ENCODE data around the gene MRPS9. TPM values are rescaled to one million over a fixed set of nuclear protein-coding genes. Genes with fewer than 3 reads are reported as not detected.

The MRPS9 gene
- total RNA-seq, 6 experiments from 2014 or later, result 12.1 to 19.3 (median 14.5) TPM

- ATAC-seq (peak; percentile 40 to 80 (median 67)), DNase-seq (peak; percentile 51 to 70 (median 54))
- H3K36me3 ChIP-seq, result no peaks in the 10 kb centered on the region
- no peak overlapping the region for H3K27ac ChIP-seq
- intact Hi-C loops (cut with DNase I), result no loop called here
- WGBS (ENCODE audit: insufficient coverage, low coverage, low lambda C conversion rate, missing lambda C conversion rate), result 19% methylated on average over 1 of the region's 1 CpG
- no peaks in the 10 kb centered on the region for H3K27me3 ChIP-seq
- H3K4me1 ChIP-seq, result no peaks in the 10 kb centered on the region
- no peaks in the 10 kb centered on the region for H3K9me3 ChIP-seq
- H3K4me3 ChIP-seq, result no peak overlapping the region
- TF ChIP-seq POLR2A (IDR thresholded peaks at IDR 0.05), result no peak
These were observed 14.9 kb downstream of the MRPS9 start for GRCh38 chr2:105052773-105053172.

- Histone ChIP-seq H3K4me3 (no peak overlapping the region), H3K4me1 (no peaks in the 10 kb centered on the region), H3K36me3 (no peaks in the 10 kb centered on the region), H3K27ac (no peak overlapping the region), H3K27me3 (no peaks in the 10 kb centered on the region), H3K9me3 (no peaks in the 10 kb centered on the region)
- ATAC-seq (no peak), DNase-seq (no peak)
- no peak for TF ChIP-seq CTCF (IDR thresholded peaks at IDR 0.05)
- no peak for TF ChIP-seq POLR2A (IDR thresholded peaks at IDR 0.05)
- intact Hi-C loops (cut with DNase I), result no loop called here
- 64% methylated on average over 2 of the region's 2 CpGs for WGBS (ENCODE audit: insufficient coverage, low coverage, low lambda C conversion rate, missing lambda C conversion rate)
These were observed 17.7 kb downstream of the MRPS9 start for GRCh38 chr2:105055613-105056012.

GRCh38 chr2:105056245-105056644 lies 18.4 kb downstream of the MRPS9 start:
- ATAC-seq, result no peak
- no peak for DNase-seq
- no peaks in the 10 kb centered on the region for H3K27me3 ChIP-seq
- no peaks in the 10 kb centered on the region for H3K4me1 ChIP-seq
- no peaks in the 10 kb centered on the region for H3K9me3 ChIP-seq
- no peak overlapping the region for H3K4me3 ChIP-seq
- intact Hi-C loops (cut with DNase I), result no loop called here
- no peaks in the 10 kb centered on the region for H3K36me3 ChIP-seq
- H3K27ac ChIP-seq, result no peak overlapping the region
- TF ChIP-seq POLR2A (IDR thresholded peaks at IDR 0.05), result no peak
- TF ChIP-seq CTCF (IDR thresholded peaks at IDR 0.05), result no peak
- 77% methylated on average over 3 of the region's 3 CpGs for WGBS (ENCODE audit: insufficient coverage, low coverage, low lambda C conversion rate, missing lambda C conversion rate)

GRCh38 chr2:105057005-105057404 lies 19.1 kb downstream of the MRPS9 start:
- no peak for ATAC-seq
- H3K27me3 ChIP-seq, result no peaks in the 10 kb centered on the region
- no peaks in the 10 kb centered on the region for H3K36me3 ChIP-seq
- no peak overlapping the region for H3K27ac ChIP-seq
- no peak for TF ChIP-seq CTCF (IDR thresholded peaks at IDR 0.05)
- TF ChIP-seq POLR2A (IDR thresholded peaks at IDR 0.05), result no peak
- no peaks in the 10 kb centered on the region for H3K4me1 ChIP-seq
- H3K9me3 ChIP-seq, result no peaks in the 10 kb centered on the region
- intact Hi-C loops (cut with DNase I), result no loop called here
- no peak for DNase-seq
- 47% methylated on average over 1 of the region's 1 CpG for WGBS (ENCODE audit: insufficient coverage, low coverage, low lambda C conversion rate, missing lambda C conversion rate)
- H3K4me3 ChIP-seq, result no peak overlapping the region

GRCh38 chr2:105061560-105061959 lies 23.7 kb downstream of the MRPS9 start:
- H3K27ac ChIP-seq, result no peak overlapping the region
- H3K4me1 ChIP-seq, result no peaks in the 10 kb centered on the region
- DNase-seq (no peak), ATAC-seq (no peak)
- no peaks in the 10 kb centered on the region for H3K27me3 ChIP-seq
- no peak overlapping the region for H3K4me3 ChIP-seq
- no peaks in the 10 kb centered on the region for H3K36me3 ChIP-seq
- TF ChIP-seq POLR2A (IDR thresholded peaks at IDR 0.05), result no peak
- intact Hi-C loops (cut with DNase I), result no loop called here
- WGBS (ENCODE audit: insufficient coverage, low coverage, low lambda C conversion rate, missing lambda C conversion rate), result 100% methylated on average over 2 of the region's 3 CpGs
- H3K9me3 ChIP-seq, result no peaks in the 10 kb centered on the region

- no peak for ATAC-seq
- intact Hi-C loops (cut with DNase I), result no loop called here
- 85% methylated on average over 5 of the region's 5 CpGs for WGBS (ENCODE audit: insufficient coverage, low coverage, low lambda C conversion rate, missing lambda C conversion rate)
- Histone ChIP-seq H3K36me3 (no peaks in the 10 kb centered on the region), H3K4me3 (no peak overlapping the region), H3K4me1 (no peaks in the 10 kb centered on the region), H3K27ac (no peak overlapping the region), H3K9me3 (no peaks in the 10 kb centered on the region), H3K27me3 (no peaks in the 10 kb centered on the region)
- no peak for TF ChIP-seq POLR2A (IDR thresholded peaks at IDR 0.05)
- TF ChIP-seq CTCF (IDR thresholded peaks at IDR 0.05), result no peak
- no peak for DNase-seq
These were observed 24.3 kb downstream of the MRPS9 start for GRCh38 chr2:105062158-105062557.

All from right lobe of liver (tissue), 6 donors.